HPDE6-E6E7 (cell line): ENCODE measurements around the gene DCAF11.

Source experiments
- DNase-seq: peaks from one replicate; pipeline ENCODE4 v3.0.0; 2011; ENCODE audit warnings: missing footprints; ENCODE audit errors: extremely low spot score

The DCAF11 gene

GRCh38 chr14:24160850-24161804 lies 46.5 kb downstream of the DCAF11 start, which contains the start of gene IRF9:
IRF9 (plus strand) TSS chr14:24161265; CDS start chr14:24162145, 880 bp downstream.
- peak; percentile 94 for DNase-seq

GRCh38 chr14:24162093-24162492 lies 47.5 kb downstream of the DCAF11 start:
- no peak for DNase-seq

GRCh38 chr14:24164518-24164991 lies 50.0 kb downstream of the DCAF11 start:
- no peak for DNase-seq

GRCh38 chr14:24165785-24166184 lies 51.2 kb downstream of the DCAF11 start:
- no peak for DNase-seq

- no peak for DNase-seq
Measured at GRCh38 chr14:24167469-24168114, 53.0 kb downstream of the DCAF11 start.

GRCh38 chr14:24171422-24172260 lies 57.1 kb downstream of the DCAF11 start, which contains the start of gene REC8:
REC8 (plus strand) TSS chr14:24172080; CDS start chr14:24172553, 473 bp downstream.
- DNase-seq, result no peak

- DNase-seq, result no peak
Measured at GRCh38 chr14:24172261-24172860, 57.8 kb downstream of the DCAF11 start.

GRCh38 chr14:24172871-24173281 lies 58.3 kb downstream of the DCAF11 start:
- DNase-seq, result no peak
